ES-I3 (cell line): Measurements from ENCODE around the gene ITGA8.

Experiments
- H3K36me3 ChIP-seq: 2 replicates; pipeline ENCODE4 v1.6.1; 2013; ENCODE audit warnings: mild to moderate bottlenecking, low read length, control low read depth, moderate library complexity; ENCODE audit not compliant: insufficient read depth
- H3K4me1 ChIP-seq: 2 replicates; pipeline ENCODE4 v1.6.1; 2013; ENCODE audit warnings: mild to moderate bottlenecking, control low read depth, low read length; ENCODE audit not compliant: insufficient read depth
- H3K9ac ChIP-seq: 2 replicates; pipeline ENCODE4 v1.6.1; 2013; ENCODE audit warnings: low read depth, mild to moderate bottlenecking, low read length, moderate library complexity
- H3K9me3 ChIP-seq: 2 replicates; pipeline ENCODE4 v1.6.1; 2013; ENCODE audit warnings: mild to moderate bottlenecking, low read length, moderate library complexity; ENCODE audit not compliant: control insufficient read depth, insufficient read depth

ITGA8 gene

DNA sequence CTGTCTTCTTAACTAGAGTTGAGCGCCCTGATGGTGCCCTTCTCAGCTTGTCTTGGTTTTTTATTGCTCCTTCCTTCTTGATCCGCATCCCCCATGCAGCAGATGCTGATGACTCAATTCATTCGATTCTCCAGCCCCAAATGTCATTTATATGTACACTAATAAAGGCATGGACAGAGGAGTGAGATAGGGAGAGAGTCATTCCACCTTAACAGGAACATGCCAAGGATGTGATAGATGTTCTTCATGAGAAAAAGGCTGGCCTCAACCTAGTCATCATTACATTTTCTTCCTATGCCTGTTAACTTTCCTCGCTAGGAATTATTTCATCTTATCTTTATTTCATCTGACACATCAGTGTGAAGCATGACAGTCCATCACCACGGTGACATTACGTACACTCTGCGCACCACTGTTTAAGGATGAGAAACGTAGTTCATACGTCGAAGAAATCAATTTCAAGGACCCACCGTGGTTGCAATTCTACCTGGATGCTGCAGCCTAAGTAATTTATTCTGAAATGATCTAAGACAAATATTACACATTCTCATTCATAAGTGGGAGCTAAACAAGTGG lies 198.3 kb downstream of the ITGA8 start:
- no peak overlapping the region for H3K9ac ChIP-seq
- H3K9me3 ChIP-seq, result no peaks in the 10 kb centered on the region
- H3K4me1 ChIP-seq, result no peaks in the 10 kb centered on the region
- H3K36me3 ChIP-seq, result no peaks in the 10 kb centered on the region

DNA sequence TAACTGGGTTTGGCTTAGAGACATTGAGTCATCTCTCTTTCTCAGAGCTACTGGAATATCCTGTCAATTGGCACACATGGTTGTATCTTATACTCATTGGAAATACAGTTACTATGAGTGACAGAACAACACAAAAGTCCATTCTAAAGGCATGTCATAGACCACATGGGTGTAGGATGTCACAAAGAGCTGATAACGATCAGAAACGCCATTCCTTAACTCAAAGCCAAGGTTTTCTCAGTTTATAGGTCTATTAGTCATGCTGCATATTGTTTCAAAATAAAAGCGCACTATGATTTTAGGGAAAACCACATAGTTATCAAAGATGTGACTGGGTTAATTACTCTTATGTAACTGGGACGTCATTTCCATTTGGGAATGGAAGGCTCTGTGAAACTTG lies 201.5 kb downstream of the ITGA8 start:
- Histone ChIP-seq H3K36me3 (no peaks in the 10 kb centered on the region), H3K4me1 (no peaks in the 10 kb centered on the region), H3K9me3 (no peaks in the 10 kb centered on the region), H3K9ac (no peak overlapping the region)

DNA sequence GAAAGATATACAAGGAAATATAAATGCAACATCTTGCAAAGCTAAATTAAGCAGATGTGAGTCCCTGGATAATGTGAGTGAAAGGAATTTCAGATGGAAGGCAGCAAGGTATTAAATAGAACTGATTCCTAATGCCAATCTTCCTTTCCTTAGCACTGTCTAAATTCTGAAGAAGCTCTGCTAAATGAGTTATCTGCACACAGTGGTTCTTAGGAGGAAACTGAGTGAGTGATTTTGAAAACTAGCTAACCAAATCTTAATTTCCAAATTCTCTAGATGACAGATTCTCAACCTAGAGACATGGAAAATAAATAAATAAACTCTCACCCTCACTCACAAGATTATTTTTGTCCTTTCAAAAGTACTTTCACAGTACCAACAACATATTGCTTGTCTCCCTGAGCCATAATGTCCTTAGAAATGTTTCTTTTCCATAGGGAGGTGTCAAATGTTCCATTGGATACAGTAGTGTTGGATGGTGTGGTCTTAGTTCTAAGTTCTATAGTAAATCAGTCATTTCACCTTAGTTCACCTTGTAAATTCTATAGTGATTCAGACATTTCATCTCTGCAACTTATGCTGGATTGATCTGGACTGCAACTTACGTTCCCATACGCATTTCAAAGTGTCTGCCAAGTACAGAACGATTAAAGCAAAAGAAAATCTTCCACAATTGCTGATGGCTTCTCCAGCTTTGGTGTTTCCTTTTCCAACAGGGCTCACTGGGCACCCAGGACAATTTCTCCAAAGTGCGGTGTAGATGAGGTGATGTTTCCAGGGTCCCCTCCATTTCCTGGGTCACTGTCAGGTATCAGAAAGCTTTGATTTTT lies 203.3 kb downstream of the ITGA8 start:
- Histone ChIP-seq H3K4me1 (no peaks in the 10 kb centered on the region), H3K9ac (no peak overlapping the region), H3K36me3 (no peaks in the 10 kb centered on the region), H3K9me3 (no peaks in the 10 kb centered on the region)

DNA sequence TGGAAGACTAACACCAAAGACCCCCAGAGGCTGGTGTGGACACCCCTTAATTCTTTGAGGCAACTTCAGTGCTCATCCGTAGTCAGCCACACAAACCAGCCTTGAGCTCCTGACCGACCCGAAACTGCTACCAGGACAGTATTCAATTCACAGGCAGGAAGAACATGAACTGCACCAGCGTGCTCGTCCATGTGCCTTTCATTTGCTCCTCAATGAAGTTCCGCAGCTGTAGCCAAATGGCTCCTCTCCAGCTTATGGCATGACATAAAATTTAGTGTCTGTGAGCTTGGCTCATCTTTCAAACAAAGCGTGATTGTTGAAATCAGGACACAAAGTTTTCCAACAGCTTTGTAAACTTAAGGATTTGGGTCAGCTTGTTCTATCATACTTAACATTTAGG lies 204.5 kb downstream of the ITGA8 start:
- no peaks in the 10 kb centered on the region for H3K9me3 ChIP-seq
- H3K36me3 ChIP-seq, result no peaks in the 10 kb centered on the region
- H3K9ac ChIP-seq, result no peak overlapping the region
- no peaks in the 10 kb centered on the region for H3K4me1 ChIP-seq

DNA sequence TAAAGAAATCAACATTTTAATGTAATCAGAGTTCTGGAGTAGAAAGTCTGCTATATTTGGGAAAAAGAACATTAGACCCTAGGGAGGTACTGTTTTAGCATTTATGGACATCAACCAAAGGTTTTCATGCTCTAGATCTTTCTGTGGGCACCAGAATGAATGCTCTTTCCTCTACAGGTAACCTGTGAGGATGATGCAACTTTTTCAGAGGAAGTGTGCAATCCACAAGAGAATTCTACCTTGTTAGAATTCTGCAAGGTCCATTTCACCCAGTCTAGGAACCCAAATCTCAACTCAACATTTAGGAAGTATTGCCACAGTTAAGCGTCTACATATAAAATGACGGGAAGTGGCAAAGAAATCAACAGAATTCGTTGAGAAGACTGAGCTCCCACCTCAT lies 208.8 kb downstream of the ITGA8 start:
- no peaks in the 10 kb centered on the region; the same call in 1 of the 2 replicates for H3K9me3 ChIP-seq
- no peaks in the 10 kb centered on the region for H3K36me3 ChIP-seq
- H3K9ac ChIP-seq, result no peak overlapping the region
- H3K4me1 ChIP-seq, result no peaks in the 10 kb centered on the region

DNA sequence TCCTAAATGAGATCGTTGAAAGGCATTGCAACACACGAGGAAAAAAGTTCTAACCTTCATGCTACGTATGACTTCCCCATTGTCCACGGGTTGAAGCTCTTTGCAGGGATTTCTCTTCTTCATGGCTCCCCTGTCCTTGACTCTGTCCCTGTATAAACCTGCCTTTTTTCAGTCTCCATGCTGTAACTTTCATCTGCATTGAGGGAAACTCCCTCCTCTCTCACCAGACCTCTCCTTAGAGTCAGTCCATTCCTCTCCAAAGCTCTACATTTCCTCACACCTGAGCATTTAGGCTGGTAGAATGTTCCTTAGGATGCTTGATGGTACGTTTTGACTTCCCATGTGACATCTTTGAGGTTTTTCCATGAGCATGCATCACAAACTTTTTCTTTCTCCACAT lies 214.4 kb downstream of the ITGA8 start:
- H3K9ac ChIP-seq, result no peak overlapping the region
- H3K4me1 ChIP-seq, result no peaks in the 10 kb centered on the region
- H3K9me3 ChIP-seq, result no peaks in the 10 kb centered on the region; the same call in 1 of the 2 replicates
- no peaks in the 10 kb centered on the region for H3K36me3 ChIP-seq

DNA sequence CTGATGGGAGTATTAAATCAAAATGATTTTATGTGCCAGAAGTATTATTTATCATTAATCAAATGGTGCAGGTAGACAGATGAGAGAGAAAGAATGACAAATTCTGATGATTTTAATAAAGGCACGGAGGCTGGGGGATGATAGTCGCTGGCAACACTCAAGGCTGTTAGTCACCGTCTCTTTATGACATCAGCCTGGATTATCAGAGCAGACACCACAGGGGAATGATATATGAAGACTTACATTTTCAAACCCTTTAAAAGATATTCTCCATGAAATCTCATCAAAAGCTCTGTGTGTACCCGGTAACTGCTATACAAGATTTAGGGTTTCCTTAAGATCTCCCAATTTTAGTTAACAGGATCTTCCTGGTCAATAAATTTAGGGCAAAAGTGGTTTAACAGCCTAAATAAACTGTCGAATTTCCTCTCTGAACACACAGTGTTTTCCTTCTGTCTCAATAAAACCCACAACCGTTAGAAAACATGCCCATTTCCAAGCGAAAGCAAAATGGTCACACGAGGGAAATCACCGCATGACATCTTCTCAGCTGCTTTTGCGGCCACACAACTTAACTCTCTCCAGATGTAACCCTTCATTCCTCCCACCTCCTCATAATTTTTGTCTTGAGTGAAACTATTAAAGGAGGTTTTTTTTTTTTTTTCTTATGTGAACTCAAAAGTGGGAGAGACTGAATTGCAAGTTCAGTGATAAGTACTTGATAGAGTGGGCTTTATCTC lies 215.5 kb downstream of the ITGA8 start:
- peaks cover 2% of the 10 kb centered on the region for H3K9me3 ChIP-seq
- no peak overlapping the region for H3K9ac ChIP-seq
- H3K4me1 ChIP-seq, result no peaks in the 10 kb centered on the region
- no peaks in the 10 kb centered on the region for H3K36me3 ChIP-seq

DNA sequence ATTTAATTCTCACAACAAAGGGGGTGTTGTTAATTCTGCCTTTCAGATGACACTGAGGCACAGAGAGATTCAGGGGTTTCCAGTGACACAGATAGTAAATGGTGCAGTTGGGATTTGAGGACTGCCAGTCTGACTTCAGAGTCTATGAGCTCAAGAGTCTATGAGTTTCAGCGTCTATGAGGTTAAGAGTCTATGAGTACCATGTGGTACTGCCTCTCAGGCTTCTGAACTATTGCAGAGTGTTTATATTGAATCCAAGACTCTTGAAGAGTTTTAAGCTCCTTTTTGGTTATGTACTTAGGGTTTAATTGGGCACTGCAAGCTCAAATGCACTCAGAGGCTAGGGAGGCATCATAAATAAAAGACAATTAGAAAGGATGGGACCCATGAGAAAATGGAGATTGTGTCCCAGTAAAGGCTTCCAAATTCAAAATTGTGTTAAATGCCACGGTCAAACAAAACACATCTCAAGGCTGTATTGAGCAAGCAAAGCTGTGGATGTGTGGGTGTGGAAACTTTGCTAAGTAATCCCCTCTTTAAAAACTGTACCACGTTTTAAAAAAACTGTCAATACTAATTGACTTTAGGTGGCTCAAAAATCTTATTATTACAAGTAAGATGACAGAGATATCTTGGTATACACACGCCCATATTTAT lies 224.7 kb downstream of the ITGA8 start:
- H3K9me3 ChIP-seq, result peaks cover 3% of the 10 kb centered on the region
- no peak overlapping the region for H3K9ac ChIP-seq
- H3K36me3 ChIP-seq, result no peaks in the 10 kb centered on the region
- H3K4me1 ChIP-seq, result no peaks in the 10 kb centered on the region

DNA sequence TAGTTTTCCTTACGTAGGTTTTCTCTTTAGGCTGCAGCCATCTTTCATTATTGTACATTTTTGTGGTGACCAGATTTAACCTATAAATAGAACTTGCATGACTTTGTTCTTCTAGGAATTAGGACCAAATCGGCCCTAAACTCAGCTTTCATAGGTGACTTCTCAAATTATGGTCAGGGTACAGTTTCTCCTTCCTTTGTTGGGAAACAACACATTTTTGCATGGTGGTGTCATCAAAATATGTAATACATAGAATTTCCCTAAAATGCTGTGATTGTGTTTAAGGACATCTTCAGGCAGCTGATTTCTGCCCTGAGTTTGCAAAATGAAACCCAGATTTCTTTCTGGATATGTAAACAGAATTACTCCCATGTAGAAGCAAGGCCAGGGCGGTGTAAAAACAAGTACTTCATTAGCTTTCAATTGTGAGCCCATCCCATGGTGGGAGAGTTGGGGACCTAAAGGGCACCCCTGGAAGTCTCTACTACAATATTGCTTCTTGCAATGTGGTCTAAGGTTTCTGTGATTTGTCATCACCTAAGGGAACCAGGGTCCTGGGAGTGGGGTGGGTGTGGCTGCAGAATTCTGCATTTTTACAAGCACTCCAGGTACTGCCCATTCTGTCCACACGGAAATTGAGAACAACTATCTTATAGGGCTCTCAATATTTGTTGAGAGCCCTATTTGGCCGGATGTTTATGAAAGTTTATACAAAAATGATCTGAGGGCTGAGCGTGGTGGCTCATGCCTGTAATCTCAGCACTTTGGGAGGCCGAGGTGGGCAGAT lies 227.7 kb downstream of the ITGA8 start:
- H3K4me1 ChIP-seq, result no peaks in the 10 kb centered on the region
- H3K36me3 ChIP-seq, result no peaks in the 10 kb centered on the region
- H3K9ac ChIP-seq, result no peak overlapping the region
- H3K9me3 ChIP-seq, result no peaks in the 10 kb centered on the region

DNA sequence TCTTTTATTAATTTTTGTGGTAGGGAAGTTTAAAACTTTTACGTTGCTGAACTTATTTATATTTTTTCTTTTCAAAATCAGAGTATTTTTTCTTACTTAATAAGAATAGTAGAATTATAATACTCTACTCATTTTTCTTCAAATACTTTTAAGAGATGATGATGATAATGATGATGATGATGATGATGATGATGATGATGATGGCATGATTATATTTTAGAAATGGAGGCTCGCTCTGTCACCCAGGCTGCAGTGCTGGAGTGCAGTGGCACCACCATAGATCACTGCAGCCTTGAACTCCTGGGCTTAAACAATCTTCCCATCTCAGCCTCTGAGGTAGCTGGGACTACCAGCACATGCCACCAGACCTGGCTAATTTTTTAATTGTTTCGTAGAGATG lies 230.3 kb downstream of the ITGA8 start:
- no peaks in the 10 kb centered on the region for H3K4me1 ChIP-seq
- no peak overlapping the region for H3K9ac ChIP-seq
- no peaks in the 10 kb centered on the region for H3K9me3 ChIP-seq
- H3K36me3 ChIP-seq, result no peaks in the 10 kb centered on the region

DNA sequence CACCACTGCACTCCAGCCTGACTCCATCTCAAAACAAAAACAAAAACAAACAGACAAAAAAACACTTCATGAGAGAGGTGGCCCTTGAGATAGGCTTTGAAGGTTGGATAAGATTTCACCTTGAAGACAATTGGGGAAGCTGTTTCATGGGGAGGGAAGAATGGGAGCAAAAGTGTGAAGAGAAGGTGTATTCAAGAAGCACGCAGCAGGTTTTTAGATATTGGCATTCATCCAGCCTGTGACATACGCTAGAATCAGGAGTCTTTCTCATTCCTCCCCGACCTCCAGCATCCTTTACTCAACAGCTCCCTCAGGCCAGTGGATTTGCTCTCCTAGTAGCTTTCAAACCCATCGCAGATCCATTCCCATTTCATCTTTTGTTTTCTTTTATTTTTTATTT lies 232.3 kb downstream of the ITGA8 start:
- no peaks in the 10 kb centered on the region for H3K36me3 ChIP-seq
- H3K9me3 ChIP-seq, result no peaks in the 10 kb centered on the region
- H3K9ac ChIP-seq, result no peak overlapping the region
- no peaks in the 10 kb centered on the region for H3K4me1 ChIP-seq

DNA sequence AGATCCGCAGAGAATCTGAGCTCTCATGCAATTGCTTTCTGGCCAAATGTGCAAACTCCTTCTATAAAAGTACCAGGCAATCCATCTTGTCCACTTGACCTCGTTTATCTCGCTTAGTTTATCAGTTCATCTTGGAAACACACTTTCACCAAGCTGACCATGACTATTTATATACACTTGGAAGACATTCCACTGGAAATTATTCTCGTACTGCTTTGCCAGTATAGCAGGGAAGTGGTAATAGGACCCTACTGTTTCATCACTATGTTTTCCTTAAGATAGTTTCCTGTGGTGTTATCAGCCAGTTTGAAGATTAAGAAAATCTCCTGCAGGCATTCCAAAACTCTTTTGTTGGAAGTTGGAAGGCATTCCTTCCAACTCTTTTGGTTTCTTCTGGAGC lies 233.3 kb downstream of the ITGA8 start:
- H3K9ac ChIP-seq, result no peak overlapping the region
- H3K4me1 ChIP-seq, result no peaks in the 10 kb centered on the region
- no peaks in the 10 kb centered on the region for H3K9me3 ChIP-seq
- no peaks in the 10 kb centered on the region for H3K36me3 ChIP-seq

DNA sequence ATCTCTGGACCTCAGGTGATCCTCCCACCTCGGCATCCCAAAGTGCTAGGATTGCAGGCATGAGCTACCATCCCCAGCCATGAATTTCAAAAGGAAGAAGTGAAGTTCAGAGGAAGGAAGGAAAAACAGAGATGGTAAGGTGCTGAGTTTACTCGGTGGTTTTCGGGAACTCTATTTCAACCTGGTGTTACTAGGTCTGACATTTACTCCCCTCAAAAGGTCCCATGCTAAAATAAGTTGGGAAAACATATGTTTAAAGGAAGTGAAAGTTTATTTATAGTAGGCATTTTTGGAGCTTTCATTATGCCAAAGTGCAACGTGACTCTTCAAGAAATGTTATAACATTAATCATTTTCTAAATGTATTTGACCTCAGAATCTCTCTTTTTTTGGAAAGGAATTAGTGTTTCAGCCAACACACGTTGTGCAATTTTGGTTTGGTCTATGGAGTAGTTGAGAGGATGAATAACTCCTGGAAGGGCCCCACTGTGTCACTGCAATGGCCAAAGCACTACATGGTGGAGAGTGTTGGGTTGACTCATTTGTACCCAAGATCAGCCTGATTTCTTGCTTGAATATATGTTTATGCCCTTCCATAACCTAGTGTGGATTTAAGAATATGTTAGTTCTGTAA lies 233.9 kb downstream of the ITGA8 start:
- H3K9me3 ChIP-seq, result no peaks in the 10 kb centered on the region
- H3K36me3 ChIP-seq, result no peaks in the 10 kb centered on the region
- H3K4me1 ChIP-seq, result no peaks in the 10 kb centered on the region
- no peak overlapping the region for H3K9ac ChIP-seq
